NK-92 treated with Interleukin-12 subunit alpha and Interleukin-12 subunit beta, amount 100 ng/mL, for 24 hours (cell line): ENCODE results near the gene PFDN6.

Experiments used
- DNase-seq: peaks from one replicate; lab custom pipeline; 2025; lab: John Stamatoyannopoulos, UW

Gene PFDN6

GRCh38 chr6:33317419-33317668, 27.9 kb downstream of the PFDN6 start:
- DNase-seq, result no peak

GRCh38 chr6:33317669-33318425, 28.4 kb downstream of the PFDN6 start, which contains the start of gene ZBTB22:
ZBTB22 (minus strand) TSS chr6:33317744; CDS start chr6:33316916, 828 bp downstream.
- peak; percentile 85 for DNase-seq

GRCh38 chr6:33318426-33319073, 29.1 kb downstream of the PFDN6 start:
- no peak for DNase-seq

GRCh38 chr6:33319939-33320314, 30.5 kb downstream of the PFDN6 start:
- DNase-seq, result no peak

- DNase-seq, result no peak
These were observed 31.1 kb downstream of the PFDN6 start for GRCh38 chr6:33320315-33321181.

GRCh38 chr6:33321227-33321626, 31.8 kb downstream of the PFDN6 start:
- DNase-seq, result no peak

- DNase-seq, result no peak
These were observed 34.2 kb downstream of the PFDN6 start for GRCh38 chr6:33323623-33323948.

- DNase-seq, result no peak
These were observed 34.7 kb downstream of the PFDN6 start for GRCh38 chr6:33324125-33324524.

GRCh38 chr6:33329058-33329457, 39.7 kb downstream of the PFDN6 start:
- no peak for DNase-seq

GRCh38 chr6:33330736-33331135, 41.3 kb downstream of the PFDN6 start:
- no peak for DNase-seq

- DNase-seq, result no peak
These were observed 44.3 kb downstream of the PFDN6 start for GRCh38 chr6:33333666-33334065.

- no peak for DNase-seq
These were observed 46.5 kb downstream of the PFDN6 start for GRCh38 chr6:33335916-33336315.

- no peak for DNase-seq
These were observed 47.1 kb downstream of the PFDN6 start for GRCh38 chr6:33336495-33336894.

- no peak for DNase-seq
These were observed 49.8 kb downstream of the PFDN6 start for GRCh38 chr6:33339193-33339592.
